Nephron progenitor cell (in vitro differentiated cells): Measurements from ENCODE around the gene CAMLG.

Experiments
- DNase-seq: peaks from one replicate; pipeline ENCODE4 v3.0.0; 2021
- H3K27ac Mint-ChIP-seq: 2 replicates; pipeline ENCODE4 v1.8.0; 2021; ENCODE audit warnings: mild to moderate bottlenecking, moderate library complexity, mixed read lengths
- H3K27me3 Mint-ChIP-seq: 2 replicates; pipeline ENCODE4 v1.8.0; 2021; ENCODE audit warnings: mild to moderate bottlenecking, low read depth, mixed read lengths; ENCODE audit not compliant: poor library complexity
- H3K36me3 Mint-ChIP-seq: 2 replicates; pipeline ENCODE4 v1.8.0; 2021; ENCODE audit warnings: low read depth, mixed read lengths
- H3K4me1 Mint-ChIP-seq: 2 replicates; pipeline ENCODE4 v1.8.0; 2021; ENCODE audit warnings: mixed read lengths
- H3K4me3 Mint-ChIP-seq: 2 replicates; pipeline ENCODE4 v1.8.0; 2021; ENCODE audit warnings: mild to moderate bottlenecking, moderate library complexity, mixed read lengths
- H3K9me3 Mint-ChIP-seq: 2 replicates; pipeline ENCODE4 v1.8.0; 2021; ENCODE audit warnings: mild to moderate bottlenecking, moderate library complexity, mixed read lengths
- CTCF ChIP-seq: fragments of 200-600 bp; sonication (generic); IDR thresholded peaks from 2 replicates; pipeline ENCODE4 v1.5.0; 2021; ENCODE audit warnings: antibody characterized with exemption

The CAMLG gene

GRCh38 chr5:134791580-134791979, 53.2 kb downstream of the CAMLG start:
- no peak for TF ChIP-seq CTCF
- DNase-seq = no peak
- H3K27me3 Mint-ChIP-seq = no peaks in the 10 kb centered on the region
- peaks cover 85% of the 10 kb centered on the region for H3K36me3 Mint-ChIP-seq
- no peak overlapping the region for H3K4me3 Mint-ChIP-seq
- no peaks in the 10 kb centered on the region for H3K9me3 Mint-ChIP-seq
- H3K27ac Mint-ChIP-seq = no peak overlapping the region
- no peaks in the 10 kb centered on the region for H3K4me1 Mint-ChIP-seq

- peaks cover 79% of the 10 kb centered on the region for H3K36me3 Mint-ChIP-seq
- H3K27ac Mint-ChIP-seq = peak overlapping the region; percentile 63
- no peaks in the 10 kb centered on the region for H3K27me3 Mint-ChIP-seq
- no peak for DNase-seq
- no peak for TF ChIP-seq CTCF
- H3K4me3 Mint-ChIP-seq = no peak overlapping the region
- no peaks in the 10 kb centered on the region for H3K9me3 Mint-ChIP-seq
- no peaks in the 10 kb centered on the region for H3K4me1 Mint-ChIP-seq
Observed at GRCh38 chr5:134792286-134792685, 53.9 kb downstream of the CAMLG start.

GRCh38 chr5:134793111-134793510, 54.8 kb downstream of the CAMLG start:
- H3K9me3 Mint-ChIP-seq = no peaks in the 10 kb centered on the region
- peaks cover 83% of the 10 kb centered on the region for H3K36me3 Mint-ChIP-seq
- no peaks in the 10 kb centered on the region for H3K4me1 Mint-ChIP-seq
- no peaks in the 10 kb centered on the region for H3K27me3 Mint-ChIP-seq
- DNase-seq = no peak
- TF ChIP-seq CTCF = no peak
- no peak overlapping the region for H3K4me3 Mint-ChIP-seq
- H3K27ac Mint-ChIP-seq = no peak overlapping the region

GRCh38 chr5:134794082-134794481, 55.7 kb downstream of the CAMLG start:
- Mint-ChIP-seq H3K4me3 (no peak overlapping the region), H3K36me3 (peaks cover 86% of the 10 kb centered on the region), H3K27me3 (no peaks in the 10 kb centered on the region), H3K9me3 (no peaks in the 10 kb centered on the region), H3K4me1 (no peaks in the 10 kb centered on the region), H3K27ac (no peak overlapping the region)
- DNase-seq = no peak
- TF ChIP-seq CTCF = no peak

GRCh38 chr5:134794819-134795218, 56.5 kb downstream of the CAMLG start:
- Mint-ChIP-seq H3K9me3 (no peaks in the 10 kb centered on the region), H3K27ac (no peak overlapping the region), H3K36me3 (peaks cover 81% of the 10 kb centered on the region), H3K4me3 (no peak overlapping the region), H3K27me3 (no peaks in the 10 kb centered on the region), H3K4me1 (no peaks in the 10 kb centered on the region)
- no peak for TF ChIP-seq CTCF
- no peak for DNase-seq

GRCh38 chr5:134798468-134798867, 60.1 kb downstream of the CAMLG start:
- no peak for TF ChIP-seq CTCF
- Mint-ChIP-seq H3K36me3 (peaks cover 75% of the 10 kb centered on the region), H3K4me1 (no peaks in the 10 kb centered on the region), H3K27ac (peak overlapping the region; percentile 17), H3K27me3 (no peaks in the 10 kb centered on the region), H3K9me3 (no peaks in the 10 kb centered on the region), H3K4me3 (no peak overlapping the region)
- no peak for DNase-seq
